Spleen (tissue), 13 donors: ENCODE measurements around the gene LRP1-AS. TPM values are rescaled to one million over a fixed set of nuclear protein-coding genes. Genes with fewer than 3 reads are reported as not detected.

Experiments used
- DNase-seq: peaks from one replicate; pipeline ENCODE4 v3.0.0-alpha.2; 2020
- H3K27ac ChIP-seq, 8 donors: fragments of 200-600 bp; sonication (generic) in 7 of 8; 1 replicate in 4 of 8; 2 replicates in 4 of 8; pipeline versions ENCODE4 v1.5.0 to v1.8.0; 2016 to 2021; ENCODE audit warnings: inconsistent platforms in 4 of 8, mild to moderate bottlenecking in 4 of 8, moderate library complexity in 1 of 8
- H3K27me3 ChIP-seq, 7 donors: fragments of 200-600 bp; sonication (generic) in 6 of 7; replicated peaks in 1 of 7; 1 replicate in 4 of 7; 2 replicates in 3 of 7; pipeline versions ENCODE4 v1.5.0 to v1.8.0; 2016 to 2021; ENCODE audit warnings: inconsistent platforms in 3 of 7, mild to moderate bottlenecking in 1 of 7
- H3K36me3 ChIP-seq, 6 donors: fragments of 200-600 bp; sonication (generic) in 5 of 6; 1 replicate in 4 of 6; 2 replicates in 2 of 6; pipeline versions ENCODE4 v1.5.0 to v1.8.0; 2016 to 2021; ENCODE audit warnings: inconsistent platforms in 2 of 6
- H3K4me1 ChIP-seq, 6 donors: fragments of 200-600 bp; sonication (generic) in 5 of 6; 1 replicate in 3 of 6; 2 replicates in 3 of 6; pipeline versions ENCODE4 v1.5.0 to v1.8.0; 2016 to 2021; ENCODE audit warnings: inconsistent platforms in 3 of 6
- H3K4me3 ChIP-seq, 8 donors: fragments of 200-600 bp; sonication (generic) in 7 of 8; 1 replicate in 4 of 8; 2 replicates in 4 of 8; pipeline versions ENCODE4 v1.5.0 to v1.8.0; 2016 to 2021; ENCODE audit warnings: inconsistent platforms in 4 of 8, mild to moderate bottlenecking in 4 of 8, moderate library complexity in 2 of 8
- H3K9me3 ChIP-seq, 8 donors: fragments of 200-600 bp; sonication (generic) in 7 of 8; 1 replicate in 4 of 8; 2 replicates in 4 of 8; pipeline versions ENCODE4 v1.5.0 to v1.8.0; 2016 to 2021; ENCODE audit warnings: inconsistent platforms in 4 of 8
- CTCF ChIP-seq, 11 experiments: fragments of 200-600 bp in 7 of 11; fragments of 450-650 bp in 4 of 11; sonication (generic) in 4 of 11; IDR thresholded peaks in 8 of 11; conservative IDR thresholded peaks in 3 of 11; 1 replicate in 7 of 11; 2 replicates in 4 of 11; pipeline versions ENCODE4 v1.4.0 to v1.8.0; 2016 to 2021; ENCODE audit warnings: antibody characterized with exemption in 11 of 11, inconsistent platforms in 4 of 11, mild to moderate bottlenecking in 1 of 11
- POLR2A ChIP-seq, 3 donors: fragments of 450-650 bp; IDR thresholded peaks; one replicate each; pipeline ENCODE4 v1.5.1; 2017; ENCODE audit warnings: antibody characterized with exemption in 3 of 3, mild to moderate bottlenecking in 1 of 3
- POLR2AphosphoS5 ChIP-seq, 3 donors: sonication (generic); formaldehyde crosslinking; IDR thresholded peaks; one replicate each; pipeline ENCODE4 v1.5.1; 2017; ENCODE audit warnings: antibody characterized with exemption in 3 of 3
- WGBS, 5 donors: extraction: QIAGEN DNeasy Blood & Tissue Kit in 3 of 5; methylation state at CpG; one replicate each; pipeline versions ENCODE4 v1.1.5 to v1.1.7; 2013 to 2018; 5-methylcytosine and 5-hydroxymethylcytosine counted together
- intact Hi-C: fragments of 100-400 bp; cut with DNase I; formaldehyde crosslinking; loops from one replicate; pipeline ENCODE4 v1.15.0; 2023; ENCODE audit warnings: low total_unique reads
- long read RNA-seq, 2 donors: transcript quantifications; one replicate each; lab custom pipeline, GENCODE V29; 2026
- polyA plus RNA-seq, 3 donors: library from polyadenylated mRNA; stranded (reverse); fragments of 200-250 nt; gene quantifications; one replicate each; pipeline ENCODE4 v1.2.1, GENCODE V29; 2013
- total RNA-seq, 7 donors: library from RNA; depleted of rRNA in 3 of 7; stranded (reverse); fragments of >200 nt in 3 of 7; fragmentation: NEBNext Ultra II Directional in 4 of 7; extraction: Animal tissue kit (Norgen Biotek cat#: 25700) in 4 of 7; gene quantifications; one replicate each; pipeline versions ENCODE4 v1.1.0 to v1.2.1, GENCODE V29; 2016 to 2021
- donor health status: healthy with polysubstance abuse.
- donor health status: DM: no; HTN: no; CAD: no; lungs with moderate emphysema.
- donor health status: DM: no; HTN: no; CAD: no.
- donor health status: Bipolar disorder and iron deficiency.
- donor health status: healthy.
- donor health status: DM: no; HTN: no; CAD: no.
- donor health status: DM: yes; HTN: yes; CAD: no.

Gene LRP1-AS
- not detected for total RNA-seq
- polyA plus RNA-seq: not detected
- long read RNA-seq, donor 1: 0 reads
- long read RNA-seq, donor 2: 0 reads

- peak within 1 kb of the TSS in 5 of 8 donors; percentile 51 to 82 (median 76) for H3K27ac ChIP-seq
- 53 to 67% (median 62%) methylated on average over 8 of the region's 8 CpGs for WGBS, 5 donors
- H3K4me3 ChIP-seq: no peak within 1 kb of the TSS
- DNase-seq: no peak
- H3K9me3 ChIP-seq: no peaks in the 10 kb centered on the region
- intact Hi-C loops: no loop called here
- H3K36me3 ChIP-seq: peaks cover 0 to 58% (median 0%) of the 10 kb centered on the region in 6 donors
- no peaks in the 10 kb centered on the region for H3K27me3 ChIP-seq
- TF ChIP-seq POLR2A (IDR thresholded peaks at IDR 0.05) (no peak), POLR2AphosphoS5 (IDR thresholded peaks at IDR 0.05) (no peak), CTCF (IDR thresholded peaks at IDR 0.05 in 8 of 11, conservative IDR thresholded peaks at IDR 0.05 in 3 of 11) (no peak)
- peaks cover 30 to 79% (median 65%) of the 10 kb centered on the region in 6 donors for H3K4me1 ChIP-seq
Observed at GRCh38 chr12:57146961-57147944, at the start of gene LRP1-AS. Gene LRP1-AS, minus strand, starts transcription at chr12:57147619.

GRCh38 chr12:57196956-57197355 lies 49.5 kb upstream of the LRP1-AS start:
- intact Hi-C loops: no loop called here
- Histone ChIP-seq H3K4me3 (no peak overlapping the region), H3K27ac (no peak overlapping the region), H3K36me3 (peaks cover 0 to 100% (median 50%) of the 10 kb centered on the region in 6 donors), H3K9me3 (no peaks in the 10 kb centered on the region), H3K4me1 (no peaks in the 10 kb centered on the region), H3K27me3 (no peaks in the 10 kb centered on the region)
- DNase-seq: no peak
- TF ChIP-seq POLR2A (IDR thresholded peaks at IDR 0.05): no peak
- TF ChIP-seq POLR2AphosphoS5 (IDR thresholded peaks at IDR 0.05): peak in 1 of 3 donors; percentile 48
- 75 to 94% (median 89%) methylated on average over 7 to 22 of the region's 22 CpGs for WGBS, 5 donors

- Histone ChIP-seq H3K27me3 (no peaks in the 10 kb centered on the region), H3K4me1 (no peaks in the 10 kb centered on the region), H3K4me3 (no peak overlapping the region), H3K27ac (no peak overlapping the region), H3K36me3 (peaks cover 0 to 100% (median 47%) of the 10 kb centered on the region in 6 donors), H3K9me3 (no peaks in the 10 kb centered on the region)
- intact Hi-C loops: no loop called here
- TF ChIP-seq CTCF (IDR thresholded peaks at IDR 0.05 in 8 of 11, conservative IDR thresholded peaks at IDR 0.05 in 3 of 11) (no peak), POLR2A (IDR thresholded peaks at IDR 0.05) (no peak), POLR2AphosphoS5 (IDR thresholded peaks at IDR 0.05) (no peak)
- DNase-seq: no peak
- whole genome bisulfite sequencing, 5 donors: 70 to 84% (median 77%) methylated on average over 4 of the region's 4 CpGs
Observed at GRCh38 chr12:57196439-57196838, 49.0 kb upstream of the LRP1-AS start.

GRCh38 chr12:57195611-57196371 lies 48.4 kb upstream of the LRP1-AS start:
- intact Hi-C loops: no loop called here
- Histone ChIP-seq H3K9me3 (no peaks in the 10 kb centered on the region), H3K4me3 (no peak overlapping the region), H3K27me3 (no peaks in the 10 kb centered on the region), H3K27ac (no peak overlapping the region), H3K36me3 (peaks cover 0 to 100% (median 46%) of the 10 kb centered on the region in 6 donors), H3K4me1 (no peaks in the 10 kb centered on the region)
- no peak for DNase-seq
- 69 to 78% (median 73%) methylated on average over 25 to 34 of the region's 34 CpGs for WGBS, 5 donors
- TF ChIP-seq CTCF (IDR thresholded peaks at IDR 0.05 in 8 of 11, conservative IDR thresholded peaks at IDR 0.05 in 3 of 11): no peak
- TF ChIP-seq POLR2AphosphoS5 (IDR thresholded peaks at IDR 0.05): peak in 1 of 3 donors; percentile 21
